ENCODE data around the gene ARHGEF7. TPM values are rescaled to one million over a fixed set of nuclear protein-coding genes. Genes with fewer than 3 reads are reported as not detected.

The ARHGEF7 gene
- total RNA-seq, 1 donor from 2014 or later = 227 TPM

DNA sequence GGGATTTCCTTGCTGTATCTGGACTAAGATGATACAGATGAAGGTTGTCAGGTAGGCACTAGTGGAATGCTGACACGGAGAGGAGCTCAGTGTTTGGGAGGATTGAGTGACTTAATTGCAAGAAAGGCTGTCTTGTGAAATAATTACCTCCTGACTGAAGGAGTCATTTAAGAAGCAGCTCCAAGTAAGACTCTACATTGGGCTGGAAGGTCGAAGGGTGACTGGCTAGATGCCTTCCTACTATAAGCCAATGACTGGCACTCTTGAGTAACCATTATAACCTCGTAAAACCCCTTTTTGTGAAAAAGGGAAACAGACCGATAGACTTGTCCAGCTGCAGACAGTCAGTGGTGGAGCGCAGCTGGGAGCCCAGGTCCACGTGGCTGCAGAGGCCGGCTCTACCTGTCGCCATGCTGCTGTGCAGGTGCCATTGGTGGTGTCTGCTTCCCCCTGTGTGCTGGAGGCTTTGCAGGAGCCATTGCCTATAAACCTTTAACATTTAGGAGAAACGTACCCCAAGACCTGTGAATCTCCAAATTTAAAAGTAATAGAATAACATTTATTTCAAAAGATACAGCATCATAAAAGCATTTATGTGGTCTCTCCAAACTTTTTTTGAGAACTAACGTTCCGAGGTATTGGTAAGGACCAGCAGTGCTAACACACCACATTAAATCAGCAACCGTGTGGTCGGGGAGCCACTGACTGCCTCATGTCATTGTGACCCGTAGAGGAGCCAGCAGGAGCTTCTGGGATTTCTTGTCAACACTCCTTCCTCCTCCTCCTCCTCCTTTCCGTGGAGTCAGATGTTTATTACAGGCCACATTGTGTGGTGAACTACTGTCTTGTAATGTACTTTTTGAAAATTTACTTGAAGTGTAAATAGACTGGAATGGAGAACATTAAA lies 124.9 kb downstream of the ARHGEF7 start:
- H3K4me1 Mint-ChIP-seq (ENCODE audit: low read depth, unreplicated experiment) = peaks cover 9% of the 10 kb centered on the region
- peaks cover 3% of the 10 kb centered on the region for H3K27me3 Mint-ChIP-seq (ENCODE audit: unreplicated experiment)
- H3K27ac Mint-ChIP-seq (ENCODE audit: unreplicated experiment) = no peak overlapping the region
- peaks cover 5% of the 10 kb centered on the region for H3K36me3 Mint-ChIP-seq (ENCODE audit: unreplicated experiment)
- TF ChIP-seq, protein P1, sequence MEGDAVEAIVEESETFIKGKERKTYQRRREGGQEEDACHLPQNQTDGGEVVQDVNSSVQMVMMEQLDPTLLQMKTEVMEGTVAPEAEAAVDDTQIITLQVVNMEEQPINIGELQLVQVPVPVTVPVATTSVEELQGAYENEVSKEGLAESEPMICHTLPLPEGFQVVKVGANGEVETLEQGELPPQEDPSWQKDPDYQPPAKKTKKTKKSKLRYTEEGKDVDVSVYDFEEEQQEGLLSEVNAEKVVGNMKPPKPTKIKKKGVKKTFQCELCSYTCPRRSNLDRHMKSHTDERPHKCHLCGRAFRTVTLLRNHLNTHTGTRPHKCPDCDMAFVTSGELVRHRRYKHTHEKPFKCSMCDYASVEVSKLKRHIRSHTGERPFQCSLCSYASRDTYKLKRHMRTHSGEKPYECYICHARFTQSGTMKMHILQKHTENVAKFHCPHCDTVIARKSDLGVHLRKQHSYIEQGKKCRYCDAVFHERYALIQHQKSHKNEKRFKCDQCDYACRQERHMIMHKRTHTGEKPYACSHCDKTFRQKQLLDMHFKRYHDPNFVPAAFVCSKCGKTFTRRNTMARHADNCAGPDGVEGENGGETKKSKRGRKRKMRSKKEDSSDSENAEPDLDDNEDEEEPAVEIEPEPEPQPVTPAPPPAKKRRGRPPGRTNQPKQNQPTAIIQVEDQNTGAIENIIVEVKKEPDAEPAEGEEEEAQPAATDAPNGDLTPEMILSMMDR (IDR thresholded peaks at IDR 0.05; ENCODE audit: partially characterized antibody, unreplicated experiment) = no peak
- no peak for DNase-seq
- H3K4me3 Mint-ChIP-seq (ENCODE audit: unreplicated experiment) = no peak overlapping the region
- H3K9me3 Mint-ChIP-seq (ENCODE audit: unreplicated experiment) = peaks cover 3% of the 10 kb centered on the region

GRCh38 chr13:111241006-111241755 lies 126.1 kb downstream of the ARHGEF7 start:
- Mint-ChIP-seq H3K27ac (ENCODE audit: unreplicated experiment) (no peak overlapping the region), H3K36me3 (ENCODE audit: unreplicated experiment) (peaks cover 5% of the 10 kb centered on the region), H3K27me3 (ENCODE audit: unreplicated experiment) (peaks cover 3% of the 10 kb centered on the region), H3K4me3 (ENCODE audit: unreplicated experiment) (no peak overlapping the region), H3K9me3 (ENCODE audit: unreplicated experiment) (peaks cover 3% of the 10 kb centered on the region), H3K4me1 (ENCODE audit: low read depth, unreplicated experiment) (peaks cover 7% of the 10 kb centered on the region)
- TF ChIP-seq, protein P1 (IDR thresholded peaks at IDR 0.05; ENCODE audit: partially characterized antibody, unreplicated experiment) = no peak
- DNase-seq = no peak

DNA sequence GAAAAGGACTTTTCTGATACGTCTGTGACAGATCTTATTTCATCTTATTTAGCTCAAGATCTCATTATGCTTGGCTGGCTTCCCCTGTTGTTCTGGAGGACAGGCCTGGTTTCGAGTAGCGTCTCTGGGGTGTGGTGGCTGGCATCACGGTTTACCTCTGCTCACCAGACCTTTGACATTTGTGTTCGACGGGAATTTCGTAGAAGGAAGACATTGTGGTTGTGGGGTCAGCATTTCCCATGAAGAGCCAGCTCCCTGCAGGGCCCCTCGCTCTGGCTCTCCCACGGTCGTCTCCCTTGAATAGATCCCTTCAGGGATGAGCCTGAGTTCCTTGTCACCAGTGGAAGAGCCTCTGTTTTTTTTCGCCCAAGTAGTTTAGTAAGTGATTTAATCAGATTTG lies 126.8 kb downstream of the ARHGEF7 start:
- DNase-seq = no peak

DNA sequence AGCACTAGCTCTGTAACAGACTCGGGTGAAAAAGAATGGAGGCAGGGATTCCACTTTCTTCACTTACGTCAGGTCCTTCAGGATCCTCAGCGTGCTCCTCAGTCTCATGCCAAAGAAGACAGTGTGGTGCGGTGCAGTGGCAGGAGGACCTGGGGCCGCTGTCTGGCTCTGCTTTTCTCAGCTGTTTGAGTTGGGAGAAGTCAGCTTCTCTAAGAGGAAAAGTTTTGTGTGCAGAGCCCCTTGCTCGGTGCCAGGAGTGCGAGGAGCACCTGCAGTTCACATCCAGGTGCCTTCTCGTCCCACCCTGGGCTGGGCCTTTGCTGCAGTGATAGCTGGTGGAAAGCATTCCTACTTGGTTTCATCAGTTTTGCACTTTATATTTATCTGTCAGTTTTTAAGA lies 127.5 kb downstream of the ARHGEF7 start:
- peaks cover 5% of the 10 kb centered on the region for H3K4me1 Mint-ChIP-seq (ENCODE audit: low read depth, unreplicated experiment)
- no peak overlapping the region for H3K27ac Mint-ChIP-seq (ENCODE audit: unreplicated experiment)
- peaks cover 5% of the 10 kb centered on the region for H3K9me3 Mint-ChIP-seq (ENCODE audit: unreplicated experiment)
- TF ChIP-seq, protein P1 (IDR thresholded peaks at IDR 0.05; ENCODE audit: partially characterized antibody, unreplicated experiment) = no peak
- H3K27me3 Mint-ChIP-seq (ENCODE audit: unreplicated experiment) = peaks cover 3% of the 10 kb centered on the region
- DNase-seq = no peak
- peaks cover 5% of the 10 kb centered on the region for H3K36me3 Mint-ChIP-seq (ENCODE audit: unreplicated experiment)
- H3K4me3 Mint-ChIP-seq (ENCODE audit: unreplicated experiment) = no peak overlapping the region

More for the DNA sequence above, 126.8 kb downstream of the ARHGEF7 start:
- Mint-ChIP-seq H3K27me3 (ENCODE audit: unreplicated experiment) (peaks cover 3% of the 10 kb centered on the region), H3K4me1 (ENCODE audit: low read depth, unreplicated experiment) (peaks cover 5% of the 10 kb centered on the region), H3K4me3 (ENCODE audit: unreplicated experiment) (no peak overlapping the region), H3K36me3 (ENCODE audit: unreplicated experiment) (peaks cover 5% of the 10 kb centered on the region), H3K9me3 (ENCODE audit: unreplicated experiment) (peaks cover 3% of the 10 kb centered on the region), H3K27ac (ENCODE audit: unreplicated experiment) (no peak overlapping the region)
- TF ChIP-seq, protein P1 (IDR thresholded peaks at IDR 0.05; ENCODE audit: partially characterized antibody, unreplicated experiment) = no peak
